Parathyroid adenoma (tissue), 2 donors: ENCODE results near the gene MRFAP1.
"Not testable (repeated sequence)": the region's sequence is repeated elsewhere in the genome, so short reads cannot be mapped to it uniquely, and the experiment has no call there.

Experiments used
- H2AFZ ChIP-seq: fragments of 300-600 bp; sonication (generic); one replicate; pipeline ENCODE4 v1.7.0; 2017; ENCODE audit warnings: antibody characterized with exemption, mild to moderate bottlenecking
- H3K27ac ChIP-seq: fragments of 300-600 bp; sonication (generic); one replicate; pipeline ENCODE4 v1.7.0; 2017
- H3K27me3 ChIP-seq: fragments of 300-600 bp; sonication (generic); one replicate; pipeline ENCODE4 v1.7.0; 2017; ENCODE audit warnings: low read length; ENCODE audit not compliant: control insufficient read depth, insufficient read depth
- H3K36me3 ChIP-seq: fragments of 300-600 bp; sonication (generic); one replicate; pipeline ENCODE4 v1.7.0; 2017; ENCODE audit warnings: low read length; ENCODE audit not compliant: control insufficient read depth, insufficient read depth
- H3K4me1 ChIP-seq: fragments of 300-600 bp; sonication (generic); one replicate; pipeline ENCODE4 v1.7.0; 2017; ENCODE audit warnings: control low read depth
- H3K4me2 ChIP-seq: fragments of 300-600 bp; sonication (generic); one replicate; pipeline ENCODE4 v1.7.0; 2017; ENCODE audit warnings: low read length
- H3K4me3 ChIP-seq: fragments of 300-600 bp; sonication (generic); one replicate; pipeline ENCODE4 v1.7.0; 2017; ENCODE audit warnings: low read depth, low read length
- H3K79me2 ChIP-seq: fragments of 300-600 bp; sonication (generic); one replicate; pipeline ENCODE4 v1.7.0; 2017; ENCODE audit warnings: control low read depth
- H3K9ac ChIP-seq: fragments of 300-600 bp; sonication (generic); one replicate; pipeline ENCODE4 v1.7.0; 2017; ENCODE audit warnings: mild to moderate bottlenecking
- H3K9me3 ChIP-seq: fragments of 300-600 bp; sonication (generic); one replicate; pipeline ENCODE4 v1.7.0; 2017; ENCODE audit warnings: low read length; ENCODE audit not compliant: control insufficient read depth
- CTCF ChIP-seq: fragments of 300-600 bp; sonication (generic); IDR thresholded peaks from one replicate; pipeline ENCODE4 v1.7.0; 2017; ENCODE audit warnings: antibody characterized with exemption, mild to moderate bottlenecking
- donor health status: primary hyperparathyroidism.

The MRFAP1 gene

GRCh38 chr4:6622744-6623143 lies 17.7 kb upstream of the MRFAP1 start:
- no peaks in the 10 kb centered on the region for H3K27me3 ChIP-seq
- H3K4me1 ChIP-seq: no peaks in the 10 kb centered on the region
- H3K79me2 ChIP-seq: no peaks in the 10 kb centered on the region
- H3K4me2 ChIP-seq: no peak overlapping the region
- no peak overlapping the region for H2AFZ ChIP-seq
- H3K9me3 ChIP-seq: no peaks in the 10 kb centered on the region
- H3K9ac ChIP-seq: no peak overlapping the region
- no peak for TF ChIP-seq CTCF
- H3K27ac ChIP-seq: no peak overlapping the region
- no peak overlapping the region for H3K4me3 ChIP-seq
- H3K36me3 ChIP-seq: no peaks in the 10 kb centered on the region

GRCh38 chr4:6625256-6625655 lies 15.2 kb upstream of the MRFAP1 start:
- Histone ChIP-seq H3K79me2 (no peaks in the 10 kb centered on the region), H3K4me2 (no peak overlapping the region), H3K9me3 (no peaks in the 10 kb centered on the region), H3K4me3 (no peak overlapping the region), H3K27me3 (no peaks in the 10 kb centered on the region), H3K4me1 (no peaks in the 10 kb centered on the region), H3K27ac (no peak overlapping the region), H3K36me3 (no peaks in the 10 kb centered on the region), H2AFZ (no peak overlapping the region), H3K9ac (no peak overlapping the region)
- no peak for TF ChIP-seq CTCF

- no peak for TF ChIP-seq CTCF
- H3K36me3 ChIP-seq: no peaks in the 10 kb centered on the region
- H2AFZ ChIP-seq: no peak overlapping the region
- no peak overlapping the region for H3K9ac ChIP-seq
- no peak overlapping the region for H3K4me2 ChIP-seq
- H3K4me1 ChIP-seq: no peaks in the 10 kb centered on the region
- no peaks in the 10 kb centered on the region for H3K79me2 ChIP-seq
- no peaks in the 10 kb centered on the region for H3K9me3 ChIP-seq
- H3K27ac ChIP-seq: no peak overlapping the region
- H3K4me3 ChIP-seq: no peak overlapping the region
- H3K27me3 ChIP-seq: no peaks in the 10 kb centered on the region
These were observed 14.4 kb upstream of the MRFAP1 start for GRCh38 chr4:6626066-6626465.

- Histone ChIP-seq H2AFZ (no peak overlapping the region), H3K79me2 (no peaks in the 10 kb centered on the region), H3K4me1 (no peaks in the 10 kb centered on the region), H3K27ac (no peak overlapping the region), H3K36me3 (no peaks in the 10 kb centered on the region), H3K9ac (no peak overlapping the region), H3K4me3 (no peak overlapping the region), H3K9me3 (no peaks in the 10 kb centered on the region), H3K4me2 (no peak overlapping the region), H3K27me3 (no peaks in the 10 kb centered on the region)
- no peak for TF ChIP-seq CTCF
These were observed 12.7 kb upstream of the MRFAP1 start for GRCh38 chr4:6627832-6628231.

- not testable (repeated sequence) for H3K9me3 ChIP-seq, H3K9ac ChIP-seq, H3K4me2 ChIP-seq, H2AFZ ChIP-seq, H3K27me3 ChIP-seq, H3K4me1 ChIP-seq, H3K4me3 ChIP-seq, H3K36me3 ChIP-seq, H3K27ac ChIP-seq, H3K79me2 ChIP-seq
These were observed 12.0 kb upstream of the MRFAP1 start for GRCh38 chr4:6628484-6628883.
